GM12874 (cell line): ENCODE results near the gene NSG2.
A peak's percentile ranks its signal among the peaks of the same experiment; 100 is the strongest.

Source experiments
- CTCF ChIP-seq: IDR thresholded peaks from 2 replicates; pipeline ENCODE4 v1.5.1; 2011; ENCODE audit warnings: low read depth, mild to moderate bottlenecking, control low read depth, low read length, moderate library complexity; ENCODE audit not compliant: insufficient read depth

The NSG2 gene

GRCh38 chr5:174011441-174011840 is 34.1 kb upstream of the NSG2 start:
- TF ChIP-seq CTCF: no peak

GRCh38 chr5:174020069-174020927 is 25.2 kb upstream of the NSG2 start:
- TF ChIP-seq CTCF: peak; percentile 57

GRCh38 chr5:174020928-174021304 is 24.6 kb upstream of the NSG2 start:
- no peak for TF ChIP-seq CTCF

- TF ChIP-seq CTCF: no peak
These were observed 23.0 kb upstream of the NSG2 start for GRCh38 chr5:174022384-174023095.

GRCh38 chr5:174030286-174030685 is 15.2 kb upstream of the NSG2 start:
- TF ChIP-seq CTCF: no peak

- TF ChIP-seq CTCF: no peak
These were observed 846 bp upstream of the NSG2 start for GRCh38 chr5:174044466-174045254.

GRCh38 chr5:174046558-174046957 is 1.1 kb downstream of the NSG2 start:
- no peak for TF ChIP-seq CTCF
